HG03064 (cell line): ENCODE measurements around the gene ALK.

ENCODE experiments used
- ATAC-seq: cut with Tn5 transposase; IDR thresholded peaks from one replicate; pipeline ENCODE4 v1.9.1; 2021; ENCODE audit warnings: low read depth; ENCODE audit not compliant: unreplicated experiment

ALK gene

GRCh38 chr2:29726976-29727375 lies 194.4 kb downstream of the ALK start:
- no peak for ATAC-seq

GRCh38 chr2:29725610-29726009 lies 195.8 kb downstream of the ALK start:
- no peak for ATAC-seq

- no peak for ATAC-seq
These were observed 197.1 kb downstream of the ALK start for GRCh38 chr2:29724282-29724681.

- ATAC-seq, result peak; percentile 80
These were observed 198.0 kb downstream of the ALK start for GRCh38 chr2:29723255-29724001.

GRCh38 chr2:29719639-29720038 lies 201.7 kb downstream of the ALK start:
- no peak for ATAC-seq

GRCh38 chr2:29718076-29718686 lies 203.2 kb downstream of the ALK start:
- no peak for ATAC-seq

- ATAC-seq, result no peak
These were observed 205.7 kb downstream of the ALK start for GRCh38 chr2:29715655-29716054.

- ATAC-seq, result no peak
These were observed 207.1 kb downstream of the ALK start for GRCh38 chr2:29714333-29714732.

- ATAC-seq, result no peak
These were observed 215.1 kb downstream of the ALK start for GRCh38 chr2:29706171-29706720.

GRCh38 chr2:29705616-29706015 lies 215.8 kb downstream of the ALK start:
- ATAC-seq, result no peak

- no peak for ATAC-seq
These were observed 218.1 kb downstream of the ALK start for GRCh38 chr2:29703336-29703735.

GRCh38 chr2:29702276-29702675 lies 219.1 kb downstream of the ALK start:
- ATAC-seq, result no peak

- no peak for ATAC-seq
These were observed 220.8 kb downstream of the ALK start for GRCh38 chr2:29700560-29700959.

GRCh38 chr2:29699045-29699444 lies 222.3 kb downstream of the ALK start:
- ATAC-seq, result no peak

- no peak for ATAC-seq
These were observed 223.2 kb downstream of the ALK start for GRCh38 chr2:29698216-29698615.

- ATAC-seq, result no peak
These were observed 223.7 kb downstream of the ALK start for GRCh38 chr2:29697715-29698114.

- no peak for ATAC-seq
These were observed 224.2 kb downstream of the ALK start for GRCh38 chr2:29697181-29697580.

GRCh38 chr2:29694741-29695140 lies 226.6 kb downstream of the ALK start:
- no peak for ATAC-seq

GRCh38 chr2:29691391-29691950 lies 229.9 kb downstream of the ALK start:
- no peak for ATAC-seq

GRCh38 chr2:29689666-29690065 lies 231.7 kb downstream of the ALK start:
- no peak for ATAC-seq

GRCh38 chr2:29688429-29688828 lies 233.0 kb downstream of the ALK start:
- ATAC-seq, result no peak

- no peak for ATAC-seq
These were observed 234.3 kb downstream of the ALK start for GRCh38 chr2:29687121-29687520.
